OCI-LY1 (cell line): ENCODE measurements around the gene ECSIT.

Experiments
- CTCF ChIP-seq: fragments of 200-600 bp; sonication (generic), shearing (Covaris generic); IDR thresholded peaks from 2 replicates; pipeline ENCODE4 v1.5.1; 2017; ENCODE audit warnings: mild to moderate bottlenecking, antibody characterized with exemption, low read length, moderate library complexity, mixed read lengths
- EZH2 ChIP-seq: fragments of 200-600 bp; sonication (generic), shearing (Covaris generic); IDR thresholded peaks from 2 replicates; pipeline ENCODE4 v1.8.0; 2017; ENCODE audit warnings: borderline replicate concordance, mixed run types, mild to moderate bottlenecking, antibody characterized with exemption, low read length, moderate library complexity, mixed read lengths

GRCh38 chr19:11479090-11479897 lies 49.6 kb downstream of the ECSIT start:
- no peak for TF ChIP-seq CTCF
- TF ChIP-seq EZH2, result no peak
